ENCODE data around the gene EIF3A. TPM values are rescaled to one million over a fixed set of nuclear protein-coding genes. Genes with fewer than 3 reads are reported as not detected.
"Not testable (repeated sequence)": the region's sequence is repeated elsewhere in the genome, so short reads cannot be mapped to it uniquely, and the experiment has no call there.

The EIF3A gene
- total RNA-seq, 2 donors from 2014 or later, result 77.1 to 88.0 TPM

DNA sequence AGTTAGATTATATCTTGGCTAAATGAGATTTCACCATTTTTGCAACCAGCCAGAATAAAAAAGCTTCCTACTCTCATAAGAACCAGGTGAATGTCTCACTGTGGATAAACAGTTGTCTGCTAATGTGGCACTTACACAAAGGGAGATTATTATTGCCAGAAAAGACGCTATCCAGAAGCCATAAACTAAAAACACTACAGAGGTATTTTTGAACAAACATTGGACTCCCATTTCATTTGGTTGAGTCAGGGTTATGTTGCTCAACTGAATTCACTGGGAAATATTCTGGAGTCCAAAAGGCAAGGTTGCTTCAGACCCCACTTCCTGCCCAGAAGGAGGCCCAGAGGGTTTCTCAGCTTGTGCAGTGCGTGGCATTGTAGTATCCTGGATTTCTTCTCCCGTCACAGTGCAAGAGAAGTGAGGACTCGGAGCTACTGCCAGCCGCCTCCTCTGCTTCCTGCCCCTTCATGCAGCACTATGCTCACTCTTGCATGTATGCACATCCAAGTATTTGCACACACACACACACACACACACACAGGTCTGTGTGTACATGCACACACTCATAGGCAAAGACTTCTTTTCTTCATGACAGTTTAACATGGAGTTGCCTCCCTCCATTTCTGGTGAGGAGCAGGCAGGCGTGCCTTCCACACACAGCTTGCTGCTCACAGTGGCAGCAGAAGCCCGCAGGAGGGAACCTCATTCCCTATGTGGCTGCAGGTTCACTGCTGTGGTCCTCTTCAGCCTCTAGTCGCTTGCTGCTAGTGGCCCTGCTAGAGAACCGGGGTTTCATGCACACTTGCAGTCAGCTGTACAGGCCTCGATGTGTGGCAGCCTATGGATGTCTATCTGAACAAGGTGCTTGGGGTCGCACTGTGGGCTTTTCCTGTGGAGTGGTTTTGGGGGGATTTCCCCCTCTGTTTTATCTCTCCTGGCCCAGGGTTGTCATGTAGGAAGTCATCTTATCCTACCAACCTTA lies 33.4 kb upstream of the EIF3A start:
- intact Hi-C loops (cut with DNase I), result no loop called here
- Histone ChIP-seq H3K27ac (no peak overlapping the region), H3K4me3 (no peak overlapping the region), H3K4me1 (replicated peaks) (no peaks in the 10 kb centered on the region), H3K27me3 (replicated peaks; ENCODE audit: insufficient read depth) (no peaks in the 10 kb centered on the region), H3K9me3 (no peaks in the 10 kb centered on the region), H3K36me3 (no peaks in the 10 kb centered on the region)
- DNase-seq (ENCODE audit: low spot score), result no peak
- 78% methylated on average over 11 of the region's 11 CpGs for WGBS
- TF ChIP-seq POLR2AphosphoS5 (IDR thresholded peaks at IDR 0.05), result no peak
- TF ChIP-seq, protein P1, sequence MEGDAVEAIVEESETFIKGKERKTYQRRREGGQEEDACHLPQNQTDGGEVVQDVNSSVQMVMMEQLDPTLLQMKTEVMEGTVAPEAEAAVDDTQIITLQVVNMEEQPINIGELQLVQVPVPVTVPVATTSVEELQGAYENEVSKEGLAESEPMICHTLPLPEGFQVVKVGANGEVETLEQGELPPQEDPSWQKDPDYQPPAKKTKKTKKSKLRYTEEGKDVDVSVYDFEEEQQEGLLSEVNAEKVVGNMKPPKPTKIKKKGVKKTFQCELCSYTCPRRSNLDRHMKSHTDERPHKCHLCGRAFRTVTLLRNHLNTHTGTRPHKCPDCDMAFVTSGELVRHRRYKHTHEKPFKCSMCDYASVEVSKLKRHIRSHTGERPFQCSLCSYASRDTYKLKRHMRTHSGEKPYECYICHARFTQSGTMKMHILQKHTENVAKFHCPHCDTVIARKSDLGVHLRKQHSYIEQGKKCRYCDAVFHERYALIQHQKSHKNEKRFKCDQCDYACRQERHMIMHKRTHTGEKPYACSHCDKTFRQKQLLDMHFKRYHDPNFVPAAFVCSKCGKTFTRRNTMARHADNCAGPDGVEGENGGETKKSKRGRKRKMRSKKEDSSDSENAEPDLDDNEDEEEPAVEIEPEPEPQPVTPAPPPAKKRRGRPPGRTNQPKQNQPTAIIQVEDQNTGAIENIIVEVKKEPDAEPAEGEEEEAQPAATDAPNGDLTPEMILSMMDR (IDR thresholded peaks at IDR 0.05), result no peak
- TF ChIP-seq POLR2A (IDR thresholded peaks at IDR 0.05), result no peak

DNA sequence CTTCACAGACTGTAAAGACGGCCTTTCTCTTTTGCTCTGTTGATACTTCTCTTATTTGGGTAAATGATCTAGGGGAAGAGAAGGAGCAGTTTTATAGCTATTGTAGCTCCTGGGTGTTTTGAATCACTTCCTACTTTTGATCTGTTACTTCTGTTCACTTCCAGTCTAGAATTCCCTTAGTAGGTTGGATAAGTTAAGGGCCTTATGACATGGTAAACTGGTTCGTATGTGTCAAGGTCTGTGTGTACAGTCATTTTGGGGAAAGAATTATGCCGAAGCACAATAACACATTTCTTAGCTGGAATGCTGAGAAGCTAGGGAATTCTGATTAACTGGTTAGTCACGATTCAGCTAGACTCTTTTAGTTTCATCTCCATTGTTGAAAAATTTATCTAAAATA lies 31.4 kb upstream of the EIF3A start:
- Histone ChIP-seq H3K27ac (no peak overlapping the region), H3K4me1 (replicated peaks) (no peaks in the 10 kb centered on the region), H3K4me3 (no peak overlapping the region), H3K27me3 (replicated peaks; ENCODE audit: insufficient read depth) (no peaks in the 10 kb centered on the region), H3K9me3 (no peaks in the 10 kb centered on the region), H3K36me3 (no peaks in the 10 kb centered on the region)
- DNase-seq (ENCODE audit: low spot score), result no peak
- WGBS, result 89% methylated on average over 4 of the region's 4 CpGs
- intact Hi-C loops (cut with DNase I), result no loop called here
- TF ChIP-seq POLR2A (IDR thresholded peaks at IDR 0.05) (no peak), POLR2AphosphoS5 (IDR thresholded peaks at IDR 0.05) (no peak)
- TF ChIP-seq, protein P1 (IDR thresholded peaks at IDR 0.05), result no peak

DNA sequence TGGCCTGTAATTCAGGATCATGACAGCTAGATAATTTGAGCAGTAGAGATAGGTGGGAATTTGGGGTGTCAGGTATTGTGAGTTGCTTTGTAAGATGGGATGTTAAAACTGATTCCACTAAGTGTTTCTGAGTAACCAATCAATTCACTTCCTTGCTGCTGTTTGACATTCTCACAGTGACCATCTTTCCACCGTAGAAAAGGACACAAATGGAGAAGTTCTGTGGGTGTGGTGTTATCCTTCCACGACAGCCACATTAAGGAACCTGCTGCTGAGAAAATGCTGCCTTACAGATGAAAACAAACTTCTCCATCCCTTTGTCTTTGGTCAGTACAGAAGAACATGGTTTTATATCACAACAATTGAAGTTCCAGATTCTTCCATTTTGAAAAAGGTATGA lies 27.2 kb upstream of the EIF3A start:
- not testable (repeated sequence) for H3K36me3 ChIP-seq; H3K27ac ChIP-seq; H3K27me3 ChIP-seq (replicated peaks; ENCODE audit: insufficient read depth); H3K9me3 ChIP-seq; H3K4me1 ChIP-seq (replicated peaks); H3K4me3 ChIP-seq; DNase-seq (ENCODE audit: low spot score)
- intact Hi-C loops (cut with DNase I), result loop anchor here (10.0 kb wide), 1 partner anchor 353 kb away; the partner anchor contains the start of gene CACUL1
- 92% methylated on average over 2 of the region's 2 CpGs for WGBS

DNA sequence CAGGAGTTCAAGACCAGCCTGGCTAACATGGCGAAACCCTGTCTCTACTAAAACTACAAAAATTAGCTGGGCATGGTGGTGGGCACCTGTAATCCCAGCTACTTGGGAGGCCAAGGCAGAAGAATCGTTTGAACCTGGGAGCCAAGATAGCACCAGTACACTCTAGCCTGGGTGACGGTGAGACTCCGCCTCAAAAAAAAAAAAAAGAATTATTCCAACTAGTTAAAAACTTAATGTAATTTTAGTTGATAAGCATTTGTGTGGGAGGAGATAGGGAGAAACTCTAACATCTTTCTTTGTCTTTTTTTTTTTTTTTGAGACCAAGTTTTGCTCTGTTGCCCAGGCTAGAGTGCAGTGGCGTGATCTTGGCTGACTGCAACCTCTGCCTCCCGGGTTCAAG lies 26.5 kb upstream of the EIF3A start:
- not testable (repeated sequence) for H3K36me3 ChIP-seq; H3K27ac ChIP-seq; DNase-seq (ENCODE audit: low spot score); H3K4me1 ChIP-seq (replicated peaks); H3K27me3 ChIP-seq (replicated peaks; ENCODE audit: insufficient read depth); H3K4me3 ChIP-seq; H3K9me3 ChIP-seq
- intact Hi-C loops (cut with DNase I), result loop anchor here (10.0 kb wide), 1 partner anchor 352 kb away; the partner anchor contains the start of gene CACUL1
- WGBS, result 95% methylated on average over 6 of the region's 6 CpGs

DNA sequence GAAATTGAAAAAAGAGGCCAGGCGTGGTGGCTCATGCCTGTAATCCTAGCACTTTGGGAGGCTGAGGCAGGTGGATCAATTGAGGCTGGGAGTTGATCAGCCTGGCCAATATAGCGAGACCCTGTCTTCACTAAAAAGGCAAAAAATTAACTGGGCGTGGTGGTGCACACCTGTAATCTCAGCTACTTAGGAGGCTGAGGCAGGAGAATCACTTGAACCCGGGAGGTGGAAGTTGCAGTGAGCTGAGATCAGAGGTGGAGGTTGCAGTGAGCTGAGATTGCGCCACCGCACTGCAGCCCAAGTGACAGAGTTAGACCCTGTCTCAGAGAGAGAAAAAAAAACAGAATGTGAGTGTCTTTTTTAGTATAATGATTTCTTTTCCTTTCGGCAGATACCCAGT lies 25.3 kb upstream of the EIF3A start:
- WGBS, result 97% methylated on average over 7 of the region's 7 CpGs
- intact Hi-C loops (cut with DNase I), result loop anchor here (10.0 kb wide), 1 partner anchor 351 kb away; the partner anchor contains the start of gene CACUL1

DNA sequence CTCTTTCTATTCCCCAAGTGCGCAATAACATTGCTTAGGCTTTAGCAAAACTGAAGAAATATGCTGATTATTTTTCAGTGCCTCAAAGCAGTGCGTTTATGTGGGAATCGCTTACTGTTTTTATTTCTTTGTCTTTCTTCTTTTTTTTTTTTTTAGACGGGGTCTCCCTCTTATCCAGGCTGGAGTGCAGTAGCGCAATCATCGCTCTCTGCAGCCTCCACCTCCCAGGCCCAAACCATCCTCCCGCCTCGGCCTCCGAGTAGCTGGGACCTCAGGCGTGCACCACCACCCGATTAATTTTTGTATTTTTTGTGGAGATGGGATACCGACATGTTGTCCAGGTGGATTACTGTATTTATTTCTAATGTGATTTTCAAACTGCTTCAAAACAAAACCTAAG lies 24.5 kb upstream of the EIF3A start:
- intact Hi-C loops (cut with DNase I), result loop anchor here (10.0 kb wide), 1 partner anchor 350 kb away; the partner anchor contains the start of gene CACUL1
- Histone ChIP-seq H3K4me3 (peak overlapping the region in 1 of 2 donors; percentile 91), H3K4me1 (replicated peaks) (no peaks in the 10 kb centered on the region), H3K9me3 (no peaks in the 10 kb centered on the region), H3K36me3 (no peaks in the 10 kb centered on the region), H3K27me3 (replicated peaks; ENCODE audit: insufficient read depth) (no peaks in the 10 kb centered on the region), H3K27ac (no peak overlapping the region)
- no peak for DNase-seq (ENCODE audit: low spot score)
- 89% methylated on average over 12 of the region's 12 CpGs for WGBS
- no peak for TF ChIP-seq POLR2AphosphoS5 (IDR thresholded peaks at IDR 0.05)
- TF ChIP-seq, protein P1 (IDR thresholded peaks at IDR 0.05), result no peak
- TF ChIP-seq POLR2A (IDR thresholded peaks at IDR 0.05), result no peak

More for the DNA sequence above, 25.3 kb upstream of the EIF3A start:
- not testable (repeated sequence) for H3K27ac ChIP-seq; H3K4me3 ChIP-seq; H3K4me1 ChIP-seq (replicated peaks); DNase-seq (ENCODE audit: low spot score); H3K27me3 ChIP-seq (replicated peaks; ENCODE audit: insufficient read depth); H3K36me3 ChIP-seq; H3K9me3 ChIP-seq

All from prostate gland (tissue), 2 donors.